Subcutaneous abdominal adipose tissue (tissue), 5 donors: ENCODE results near the gene DRD2.

ENCODE experiments used
- H3K27ac ChIP-seq: one replicate; pipeline ENCODE4 v1.7.0; 2013; ENCODE audit warnings: low read depth, mild to moderate bottlenecking, inconsistent platforms, low read length, moderate library complexity
- H3K27me3 ChIP-seq, 5 donors: one replicate each; pipeline ENCODE4 v1.7.0; 2013; ENCODE audit warnings: low read length in 5 of 5, inconsistent platforms in 1 of 5; ENCODE audit not compliant: control insufficient read depth in 5 of 5, insufficient read depth in 4 of 5
- H3K36me3 ChIP-seq, 5 donors: one replicate each; pipeline ENCODE4 v1.7.0; 2013; ENCODE audit warnings: low read length in 5 of 5; ENCODE audit not compliant: control insufficient read depth in 5 of 5, insufficient read depth in 5 of 5
- H3K4me1 ChIP-seq, 5 donors: one replicate each; pipeline ENCODE4 v1.7.0; 2013; ENCODE audit warnings: low read length in 5 of 5, mild to moderate bottlenecking in 3 of 5, moderate library complexity in 1 of 5; ENCODE audit not compliant: control insufficient read depth in 5 of 5, insufficient read depth in 5 of 5
- H3K4me3 ChIP-seq, 5 donors: one replicate each; pipeline ENCODE4 v1.7.0; 2013; ENCODE audit warnings: low read length in 5 of 5, low read depth in 1 of 5
- H3K9ac ChIP-seq, 5 donors: one replicate each; pipeline ENCODE4 v1.7.0; 2013; ENCODE audit warnings: low read length in 5 of 5, mild to moderate bottlenecking in 4 of 5, moderate library complexity in 3 of 5
- H3K9me3 ChIP-seq, 5 donors: one replicate each; pipeline ENCODE4 v1.7.0; 2013; ENCODE audit warnings: low read length in 5 of 5; ENCODE audit not compliant: control insufficient read depth in 5 of 5
- donor health status: healthy.
- donor health status: healthy.
- donor health status: healthy.
- donor health status: healthy.
- donor health status: healthy.

Gene DRD2

DNA sequence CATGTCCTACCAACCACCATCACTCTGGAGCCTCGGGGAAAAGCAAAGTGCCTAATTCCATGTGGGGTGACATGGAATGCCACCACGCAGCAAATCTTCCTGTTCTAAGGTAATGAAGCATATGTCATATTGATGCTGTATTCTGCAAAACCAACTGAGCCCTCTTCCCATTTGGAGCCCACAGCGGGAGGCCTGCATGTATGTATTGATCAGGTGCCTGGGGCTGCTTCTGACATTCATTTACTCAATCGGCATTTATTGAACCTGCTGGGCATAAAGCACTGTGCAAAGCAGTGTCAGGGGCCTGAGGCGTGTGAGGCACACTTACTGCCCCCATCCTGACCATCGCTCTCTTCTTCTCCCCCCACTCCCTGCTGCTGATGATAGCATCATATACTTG, 48.5 kb downstream of the DRD2 start:
- no peak overlapping the region for H3K4me3 ChIP-seq
- H3K4me1 ChIP-seq: no peaks in the 10 kb centered on the region
- H3K27me3 ChIP-seq: no peaks in the 10 kb centered on the region
- H3K36me3 ChIP-seq: no peaks in the 10 kb centered on the region
- no peak overlapping the region for H3K27ac ChIP-seq
- no peak overlapping the region for H3K9ac ChIP-seq
- no peaks in the 10 kb centered on the region for H3K9me3 ChIP-seq

DNA sequence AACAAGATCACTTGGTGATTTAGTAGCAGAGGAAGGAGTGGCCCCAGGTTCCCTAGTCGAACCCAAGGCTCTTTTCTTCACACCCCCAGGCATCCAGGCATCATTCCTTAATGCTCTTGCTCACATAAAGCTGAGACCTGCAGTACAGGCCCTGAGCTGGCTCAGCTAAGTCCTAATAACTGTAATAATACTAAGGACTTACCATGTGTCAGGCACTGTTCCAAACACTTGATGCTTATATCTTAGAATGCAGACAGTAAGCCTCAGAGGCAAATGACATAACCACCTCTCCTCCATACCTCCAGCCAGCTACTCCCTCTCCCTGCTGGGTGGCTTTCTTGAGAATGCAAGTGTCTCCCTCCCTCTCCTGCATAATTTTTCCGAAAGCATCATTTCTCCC, 54.4 kb downstream of the DRD2 start:
- Histone ChIP-seq H3K27ac (no peak overlapping the region), H3K27me3 (peaks cover 0 to 6% (median 5%) of the 10 kb centered on the region in 5 donors), H3K9me3 (no peaks in the 10 kb centered on the region), H3K4me3 (no peak overlapping the region), H3K9ac (no peak overlapping the region), H3K36me3 (no peaks in the 10 kb centered on the region), H3K4me1 (no peaks in the 10 kb centered on the region)

DNA sequence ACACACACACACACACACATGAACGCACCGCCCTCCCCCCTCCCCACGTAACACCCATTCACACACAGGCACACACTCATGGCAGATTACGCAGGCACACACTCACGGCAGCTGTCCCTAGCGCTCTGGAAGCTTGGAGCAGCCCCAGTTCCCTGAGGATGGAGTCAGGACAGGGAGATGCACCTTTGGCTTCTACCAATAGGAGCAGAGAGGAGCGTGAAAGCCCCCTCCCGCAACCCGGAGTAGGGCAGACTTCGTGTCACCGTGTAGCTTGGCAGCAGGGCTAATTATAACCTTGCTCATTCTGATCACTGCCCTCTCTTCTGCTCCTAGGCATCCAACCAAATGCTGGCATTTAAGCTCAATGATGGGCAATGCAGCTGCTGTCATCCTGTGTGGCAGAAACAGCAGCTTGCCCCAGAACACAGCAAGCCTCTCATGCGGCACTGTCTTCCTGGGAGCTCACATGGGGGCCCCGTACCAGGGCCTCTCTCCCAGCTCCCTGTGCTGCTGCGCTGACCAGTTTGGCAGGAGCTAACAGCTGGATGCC, 55.7 kb downstream of the DRD2 start:
- Histone ChIP-seq H3K9me3 (no peaks in the 10 kb centered on the region), H3K36me3 (no peaks in the 10 kb centered on the region), H3K9ac (no peak overlapping the region), H3K4me1 (no peaks in the 10 kb centered on the region), H3K27ac (no peak overlapping the region), H3K27me3 (peaks cover 0 to 6% (median 5%) of the 10 kb centered on the region in 5 donors), H3K4me3 (no peak overlapping the region)

DNA sequence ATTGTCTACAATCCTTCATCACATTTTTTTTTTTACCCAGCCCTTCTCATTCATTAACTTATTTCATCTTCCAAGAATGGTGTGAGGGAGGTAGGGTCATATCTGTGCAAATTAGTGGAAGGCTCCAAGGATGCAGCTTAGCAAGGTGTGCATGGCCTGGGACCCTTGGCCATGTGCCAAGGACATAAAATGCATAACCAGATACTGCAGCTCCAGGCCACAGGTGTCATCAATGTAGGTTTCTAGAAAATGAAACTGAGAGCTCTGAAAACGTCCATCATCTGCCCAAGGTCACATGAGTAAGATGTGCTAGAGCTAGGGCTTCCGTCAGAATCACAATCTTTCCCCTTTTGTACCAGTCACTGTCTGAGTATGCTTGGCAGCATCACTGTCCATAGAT, 57.8 kb downstream of the DRD2 start:
- H3K4me3 ChIP-seq: no peak overlapping the region
- peaks cover 0 to 6% (median 5%) of the 10 kb centered on the region in 5 donors for H3K27me3 ChIP-seq
- no peak overlapping the region for H3K27ac ChIP-seq
- no peaks in the 10 kb centered on the region for H3K4me1 ChIP-seq
- H3K9me3 ChIP-seq: no peaks in the 10 kb centered on the region
- no peak overlapping the region for H3K9ac ChIP-seq
- H3K36me3 ChIP-seq: no peaks in the 10 kb centered on the region

DNA sequence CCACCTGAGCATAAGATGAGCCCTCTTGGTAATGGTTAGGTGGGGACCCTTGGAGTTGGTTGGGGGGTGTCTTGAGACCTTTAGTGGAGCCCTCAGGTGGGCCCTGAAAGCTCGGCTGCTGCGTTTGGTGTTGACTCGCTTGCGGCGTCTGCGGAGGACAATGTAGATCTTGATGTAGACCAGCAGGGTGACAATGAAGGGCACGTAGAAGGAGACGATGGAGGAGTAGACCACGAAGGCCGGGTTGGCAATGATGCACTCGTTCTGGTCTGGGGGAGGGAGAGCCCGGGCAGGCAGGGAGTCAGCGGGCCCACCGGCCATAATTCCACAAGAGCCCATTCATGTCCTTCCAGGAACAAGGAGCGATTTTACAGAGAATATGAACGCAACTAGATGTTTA, 59.9 kb downstream of the DRD2 start:
- H3K27me3 ChIP-seq: peaks cover 0 to 6% (median 5%) of the 10 kb centered on the region in 5 donors
- H3K36me3 ChIP-seq: no peaks in the 10 kb centered on the region
- H3K27ac ChIP-seq: no peak overlapping the region
- H3K9me3 ChIP-seq: no peaks in the 10 kb centered on the region
- H3K9ac ChIP-seq: no peak overlapping the region
- no peaks in the 10 kb centered on the region for H3K4me1 ChIP-seq
- H3K4me3 ChIP-seq: no peak overlapping the region

DNA sequence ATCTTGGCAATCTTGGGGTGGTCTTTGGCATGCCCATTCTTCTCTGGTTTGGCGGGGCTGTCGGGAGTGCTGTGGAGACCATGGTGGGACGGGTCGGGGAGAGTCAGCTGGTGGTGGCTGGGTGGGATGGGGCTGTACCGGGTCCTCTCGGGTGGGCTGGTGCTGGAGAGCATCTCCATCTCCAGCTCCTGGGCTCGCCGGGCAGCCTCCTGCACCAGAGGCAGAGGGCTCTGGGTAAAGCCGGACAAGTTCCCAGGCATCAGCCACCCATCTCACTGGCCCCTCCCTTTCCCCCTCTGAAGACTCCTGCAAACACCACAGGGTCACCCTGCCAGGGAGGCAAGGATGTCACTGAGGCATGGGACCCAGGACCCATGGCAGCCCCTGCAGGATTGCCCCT, 62.5 kb downstream of the DRD2 start:
- no peak overlapping the region for H3K9ac ChIP-seq
- peaks cover 0 to 3% (median 2%) of the 10 kb centered on the region in 5 donors for H3K27me3 ChIP-seq
- no peak overlapping the region for H3K4me3 ChIP-seq
- no peaks in the 10 kb centered on the region for H3K9me3 ChIP-seq
- no peaks in the 10 kb centered on the region for H3K4me1 ChIP-seq
- H3K36me3 ChIP-seq: no peaks in the 10 kb centered on the region
- H3K27ac ChIP-seq: no peak overlapping the region

DNA sequence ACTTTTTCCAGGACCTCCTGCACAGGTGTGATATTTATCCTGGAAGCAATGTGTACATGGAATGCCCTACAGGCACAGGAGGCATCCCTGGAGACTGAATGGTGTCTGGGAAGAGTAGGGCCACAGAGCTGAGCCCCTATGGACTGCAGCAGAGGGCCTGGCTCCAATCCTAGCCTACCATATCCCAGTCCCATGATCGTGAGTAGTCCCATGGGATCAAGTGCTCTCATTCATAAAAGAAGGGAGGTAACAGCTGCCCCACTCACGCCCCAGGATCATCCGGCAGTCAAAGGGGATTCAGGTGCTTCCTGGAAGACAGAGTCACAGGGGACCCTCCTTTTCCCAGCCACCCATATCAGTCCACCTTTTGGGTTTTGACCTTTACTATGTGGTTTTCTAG, 63.7 kb downstream of the DRD2 start:
- Histone ChIP-seq H3K4me3 (no peak overlapping the region), H3K27me3 (peaks cover 0 to 3% (median 0%) of the 10 kb centered on the region in 5 donors), H3K9ac (no peak overlapping the region), H3K36me3 (no peaks in the 10 kb centered on the region), H3K27ac (no peak overlapping the region), H3K4me1 (no peaks in the 10 kb centered on the region), H3K9me3 (no peaks in the 10 kb centered on the region)

DNA sequence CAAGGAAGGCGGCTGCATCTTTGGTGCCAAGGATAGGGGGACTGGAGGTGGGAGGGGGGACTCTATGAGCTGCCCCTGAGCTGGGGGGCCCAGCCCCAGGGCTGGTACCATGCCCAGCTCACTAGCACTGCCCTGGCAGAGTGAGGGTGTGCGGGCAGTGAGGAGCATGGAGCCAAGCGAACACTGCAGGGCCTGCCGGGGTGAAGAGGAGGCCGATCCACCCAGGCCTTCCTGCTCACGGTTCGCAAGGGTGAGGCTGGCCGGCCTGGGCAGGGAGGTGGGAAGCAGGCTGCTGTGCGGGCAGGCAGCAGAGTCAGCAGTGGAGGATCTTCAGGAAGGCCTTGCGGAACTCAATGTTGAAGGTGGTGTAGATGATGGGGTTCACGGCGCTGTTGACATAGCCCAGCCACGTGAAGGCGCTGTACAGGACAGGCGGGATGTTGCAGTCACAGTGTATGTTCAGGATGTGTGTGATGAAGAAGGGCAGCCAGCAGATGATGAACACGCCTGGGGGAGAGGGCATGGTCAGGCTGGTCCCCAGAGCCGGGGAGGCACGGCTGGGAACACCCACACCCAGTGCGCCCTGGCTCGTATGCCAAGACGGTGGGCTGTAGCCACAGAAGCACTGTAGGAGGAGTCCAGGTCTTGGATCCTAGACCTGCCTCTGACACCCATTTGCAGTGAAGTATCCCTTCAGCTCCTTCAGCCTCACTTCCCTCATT, 64.6 kb downstream of the DRD2 start:
- Histone ChIP-seq H3K9me3 (no peaks in the 10 kb centered on the region), H3K4me3 (no peak overlapping the region), H3K9ac (no peak overlapping the region), H3K4me1 (peaks cover 0 to 1% (median 0%) of the 10 kb centered on the region in 5 donors), H3K27ac (no peak overlapping the region), H3K27me3 (peaks cover 0 to 3% (median 0%) of the 10 kb centered on the region in 5 donors), H3K36me3 (no peaks in the 10 kb centered on the region)

DNA sequence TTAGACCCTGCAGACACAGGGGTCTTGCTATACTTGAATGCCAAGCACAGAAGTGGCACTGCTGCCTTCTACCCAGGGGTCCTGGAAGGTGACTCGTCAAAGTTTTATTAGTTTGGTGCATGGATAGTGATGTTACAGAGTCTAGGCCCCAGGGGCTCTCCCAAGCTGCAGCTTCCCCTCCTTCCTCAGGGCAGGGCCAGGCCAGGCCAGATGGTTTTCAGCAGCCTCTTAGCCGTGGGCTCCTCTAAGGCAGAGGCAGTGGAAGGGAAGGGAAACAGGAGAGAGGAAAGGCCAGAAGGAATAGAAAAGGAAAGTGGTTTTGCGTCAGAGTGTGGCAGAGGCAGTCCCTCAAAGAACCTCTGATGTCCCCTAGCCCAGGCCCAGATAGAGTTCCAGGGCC, 65.7 kb downstream of the DRD2 start:
- no peaks in the 10 kb centered on the region for H3K36me3 ChIP-seq
- peaks cover 0 to 3% (median 0%) of the 10 kb centered on the region in 5 donors for H3K27me3 ChIP-seq
- no peak overlapping the region for H3K4me3 ChIP-seq
- H3K9me3 ChIP-seq: no peaks in the 10 kb centered on the region
- no peak overlapping the region for H3K27ac ChIP-seq
- H3K4me1 ChIP-seq: peaks cover 0 to 3% (median 0%) of the 10 kb centered on the region in 5 donors
- H3K9ac ChIP-seq: no peak overlapping the region

DNA sequence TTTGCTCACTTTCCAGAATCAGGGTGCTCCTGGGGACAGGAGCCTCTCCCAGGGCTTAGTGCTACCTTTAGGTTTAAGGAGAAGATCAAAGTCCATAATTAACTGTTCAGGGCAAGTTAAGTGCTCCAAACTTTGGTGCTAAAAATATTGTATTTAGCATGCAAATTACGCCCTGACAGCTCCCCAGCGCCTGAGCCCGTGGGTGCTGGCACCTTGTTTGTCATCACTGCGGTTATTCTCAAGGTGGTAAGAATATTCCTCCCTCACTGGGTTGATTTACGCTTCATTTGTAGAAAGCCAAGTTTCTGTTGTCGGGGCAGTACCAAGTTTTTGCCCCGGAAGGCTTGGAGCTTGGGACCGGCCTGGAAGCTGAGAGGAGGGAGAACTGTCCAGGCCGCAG, 66.3 kb downstream of the DRD2 start:
- H3K36me3 ChIP-seq: no peaks in the 10 kb centered on the region

More for the DNA sequence above, 66.3 kb downstream of the DRD2 start:
- H3K4me3 ChIP-seq: no peak overlapping the region
- no peaks in the 10 kb centered on the region for H3K9me3 ChIP-seq
- H3K27ac ChIP-seq: no peak overlapping the region
- H3K9ac ChIP-seq: no peak overlapping the region
- peaks cover 0 to 3% (median 0%) of the 10 kb centered on the region in 5 donors for H3K4me1 ChIP-seq
- H3K27me3 ChIP-seq: peaks cover 0 to 5% (median 0%) of the 10 kb centered on the region in 5 donors
